ENCODE measurements around the gene MUC5B.

DNA sequence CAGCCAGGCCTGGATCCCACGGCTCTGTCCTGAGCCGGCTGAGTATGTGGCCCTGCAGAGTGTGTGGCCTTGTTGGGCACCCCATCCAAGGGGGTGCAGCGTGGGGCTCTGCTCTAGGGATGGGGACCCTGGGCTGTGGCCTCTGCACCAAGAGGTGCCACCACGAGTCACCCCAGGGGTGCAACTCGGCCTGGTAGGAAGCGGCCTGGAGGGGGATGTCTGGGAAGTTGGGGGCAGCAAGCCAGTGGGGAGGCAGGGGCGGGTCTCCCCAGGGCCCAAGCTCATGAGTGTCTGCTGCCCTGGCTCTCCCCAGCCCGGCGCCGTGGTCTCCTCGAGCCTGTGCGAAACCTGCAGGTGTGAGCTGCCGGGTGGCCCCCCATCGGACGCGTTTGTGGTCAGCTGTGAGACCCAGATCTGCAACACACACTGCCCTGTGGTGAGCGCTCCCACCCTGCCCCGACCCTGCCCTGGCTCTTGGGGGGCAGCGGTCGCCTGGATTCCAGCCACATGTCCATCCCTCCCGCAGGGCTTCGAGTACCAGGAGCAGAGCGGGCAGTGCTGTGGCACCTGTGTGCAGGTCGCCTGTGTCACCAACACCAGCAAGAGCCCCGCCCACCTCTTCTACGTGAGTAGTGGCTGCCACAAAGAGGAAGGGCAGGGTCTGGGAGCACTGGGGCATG is 24.2 kb upstream of the MUC5B start:
- TF ChIP-seq, protein P1, sequence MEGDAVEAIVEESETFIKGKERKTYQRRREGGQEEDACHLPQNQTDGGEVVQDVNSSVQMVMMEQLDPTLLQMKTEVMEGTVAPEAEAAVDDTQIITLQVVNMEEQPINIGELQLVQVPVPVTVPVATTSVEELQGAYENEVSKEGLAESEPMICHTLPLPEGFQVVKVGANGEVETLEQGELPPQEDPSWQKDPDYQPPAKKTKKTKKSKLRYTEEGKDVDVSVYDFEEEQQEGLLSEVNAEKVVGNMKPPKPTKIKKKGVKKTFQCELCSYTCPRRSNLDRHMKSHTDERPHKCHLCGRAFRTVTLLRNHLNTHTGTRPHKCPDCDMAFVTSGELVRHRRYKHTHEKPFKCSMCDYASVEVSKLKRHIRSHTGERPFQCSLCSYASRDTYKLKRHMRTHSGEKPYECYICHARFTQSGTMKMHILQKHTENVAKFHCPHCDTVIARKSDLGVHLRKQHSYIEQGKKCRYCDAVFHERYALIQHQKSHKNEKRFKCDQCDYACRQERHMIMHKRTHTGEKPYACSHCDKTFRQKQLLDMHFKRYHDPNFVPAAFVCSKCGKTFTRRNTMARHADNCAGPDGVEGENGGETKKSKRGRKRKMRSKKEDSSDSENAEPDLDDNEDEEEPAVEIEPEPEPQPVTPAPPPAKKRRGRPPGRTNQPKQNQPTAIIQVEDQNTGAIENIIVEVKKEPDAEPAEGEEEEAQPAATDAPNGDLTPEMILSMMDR (IDR thresholded peaks at IDR 0.05) = no peak
- TF ChIP-seq POLR2A (IDR thresholded peaks at IDR 0.05) (no peak), EP300 (IDR thresholded peaks at IDR 0.05) (no peak)

Measured in ovary (tissue), 3 donors.